ENCODE results near the gene OXCT1.
"Not testable (repeated sequence)": the region's sequence is repeated elsewhere in the genome, so short reads cannot be mapped to it uniquely, and the experiment has no call there.

OXCT1 gene

GRCh38 chr5:41871852-41872251 lies 1.6 kb upstream of the OXCT1 start:
- DNase-seq = no peak

GRCh38 chr5:41870627-41871048 lies 413 bp upstream of the OXCT1 start:
- DNase-seq = no peak

GRCh38 chr5:41869151-41869723 lies 988 bp downstream of the OXCT1 start:
- no peak for DNase-seq

GRCh38 chr5:41863871-41864486 lies 6.2 kb downstream of the OXCT1 start:
- DNase-seq = no peak

GRCh38 chr5:41858890-41859289 lies 11.3 kb downstream of the OXCT1 start:
- DNase-seq = no peak

GRCh38 chr5:41857989-41858388 lies 12.2 kb downstream of the OXCT1 start:
- DNase-seq = no peak

- peak; percentile 45 for DNase-seq
Observed at GRCh38 chr5:41856644-41857491, 13.4 kb downstream of the OXCT1 start.

GRCh38 chr5:41852293-41852692 lies 17.9 kb downstream of the OXCT1 start:
- DNase-seq = no peak

GRCh38 chr5:41851116-41851515 lies 19.1 kb downstream of the OXCT1 start:
- DNase-seq = no peak

GRCh38 chr5:41848983-41849382 lies 21.2 kb downstream of the OXCT1 start:
- DNase-seq = no peak

- DNase-seq = not testable (repeated sequence)
Observed at GRCh38 chr5:41845751-41846150, 24.5 kb downstream of the OXCT1 start.

- no peak for DNase-seq
Observed at GRCh38 chr5:41844502-41844901, 25.7 kb downstream of the OXCT1 start.

GRCh38 chr5:41843456-41844370 lies 26.5 kb downstream of the OXCT1 start:
- DNase-seq = no peak

GRCh38 chr5:41842777-41843176 lies 27.4 kb downstream of the OXCT1 start:
- no peak for DNase-seq

- DNase-seq = no peak
Observed at GRCh38 chr5:41841325-41841724, 28.9 kb downstream of the OXCT1 start.

GRCh38 chr5:41840251-41840650 lies 30.0 kb downstream of the OXCT1 start:
- DNase-seq = no peak

GRCh38 chr5:41837793-41838192 lies 32.4 kb downstream of the OXCT1 start:
- no peak for DNase-seq

- DNase-seq = peak; percentile 42
Observed at GRCh38 chr5:41835645-41836044, 34.6 kb downstream of the OXCT1 start.

GRCh38 chr5:41834506-41834905 lies 35.7 kb downstream of the OXCT1 start:
- no peak for DNase-seq

GRCh38 chr5:41832430-41832829 lies 37.8 kb downstream of the OXCT1 start:
- DNase-seq = no peak

GRCh38 chr5:41831155-41831554 lies 39.1 kb downstream of the OXCT1 start:
- DNase-seq = no peak

GRCh38 chr5:41827792-41828191 lies 42.4 kb downstream of the OXCT1 start:
- DNase-seq = no peak

- no peak for DNase-seq
Observed at GRCh38 chr5:41822036-41822435, 48.2 kb downstream of the OXCT1 start.

Data from stimulated activated CD8-positive, alpha-beta memory T cell treated with anti-CD3 and anti-CD28 coated beads, Interleukin-4, amount 100 ng/mL, for 48 hours (primary cell).